ES-I3 (cell line): ENCODE measurements around the gene USF2.

Experiments used
- H3K36me3 ChIP-seq: 2 replicates; pipeline ENCODE4 v1.6.1; 2013; ENCODE audit warnings: mild to moderate bottlenecking, low read length, control low read depth, moderate library complexity; ENCODE audit not compliant: insufficient read depth
- H3K4me1 ChIP-seq: 2 replicates; pipeline ENCODE4 v1.6.1; 2013; ENCODE audit warnings: mild to moderate bottlenecking, control low read depth, low read length; ENCODE audit not compliant: insufficient read depth
- H3K9ac ChIP-seq: 2 replicates; pipeline ENCODE4 v1.6.1; 2013; ENCODE audit warnings: low read depth, mild to moderate bottlenecking, low read length, moderate library complexity
- H3K9me3 ChIP-seq: 2 replicates; pipeline ENCODE4 v1.6.1; 2013; ENCODE audit warnings: mild to moderate bottlenecking, low read length, moderate library complexity; ENCODE audit not compliant: control insufficient read depth, insufficient read depth

USF2 gene

DNA sequence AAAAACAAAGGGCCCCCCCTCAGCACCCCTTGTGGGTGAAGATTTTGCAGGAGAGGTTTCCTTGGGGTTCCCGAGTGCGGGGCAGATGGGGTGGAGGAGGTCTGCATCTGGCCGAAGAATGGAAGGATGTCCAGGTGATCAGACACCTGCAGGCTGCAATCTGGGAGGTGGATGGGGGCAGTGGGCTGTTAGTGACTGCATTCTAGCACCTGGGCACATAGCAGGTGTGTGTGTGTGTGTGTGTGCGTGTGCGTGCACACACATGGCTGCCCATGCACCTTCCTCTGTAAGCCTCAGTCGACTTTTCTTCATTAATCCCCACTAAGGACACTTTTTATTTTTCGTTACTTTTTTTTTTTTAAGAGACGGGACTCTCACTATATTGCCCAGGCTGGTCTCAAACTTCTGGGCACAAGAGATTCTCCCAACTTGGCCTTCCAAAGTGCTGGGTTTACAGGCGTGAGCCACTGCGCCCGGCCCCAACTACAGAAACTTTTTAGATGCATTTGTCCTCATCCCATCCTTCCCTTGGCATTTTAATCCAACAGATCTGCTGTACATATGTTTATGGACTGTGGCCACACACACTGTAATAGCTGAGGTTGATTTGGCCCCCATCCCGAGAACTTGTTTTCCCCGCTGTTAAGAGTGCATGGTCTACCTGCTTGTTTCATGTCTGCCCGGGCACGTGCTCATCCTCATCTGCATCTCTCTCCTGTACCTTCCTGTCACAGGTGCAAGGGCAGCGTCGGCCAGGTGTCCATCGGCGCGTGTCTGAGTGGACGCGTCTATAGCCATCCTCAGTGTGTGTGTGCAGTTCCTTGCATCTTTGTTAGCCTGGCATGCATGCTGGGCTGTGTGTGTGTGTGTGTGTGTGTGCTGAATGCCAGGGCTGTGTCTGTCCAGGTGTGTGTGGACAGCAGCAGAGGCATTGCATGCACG lies 23.9 kb downstream of the USF2 start:
- H3K9ac ChIP-seq: no peak overlapping the region
- H3K4me1 ChIP-seq: peaks cover 10% of the 10 kb centered on the region; the same call in 1 of the 2 replicates
- no peaks in the 10 kb centered on the region for H3K36me3 ChIP-seq
- H3K9me3 ChIP-seq: no peaks in the 10 kb centered on the region

GRCh38 chr19:35293363-35293739 lies 24.6 kb downstream of the USF2 start:
- Histone ChIP-seq H3K9ac (no peak overlapping the region), H3K36me3 (no peaks in the 10 kb centered on the region), H3K4me1 (peaks cover 10% of the 10 kb centered on the region; the same call in 1 of the 2 replicates), H3K9me3 (no peaks in the 10 kb centered on the region)

GRCh38 chr19:35293808-35294207 lies 25.0 kb downstream of the USF2 start:
- no peaks in the 10 kb centered on the region for H3K36me3 ChIP-seq
- peaks cover 10% of the 10 kb centered on the region; the same call in 1 of the 2 replicates for H3K4me1 ChIP-seq
- no peak overlapping the region for H3K9ac ChIP-seq
- no peaks in the 10 kb centered on the region for H3K9me3 ChIP-seq

GRCh38 chr19:35294328-35294727 lies 25.6 kb downstream of the USF2 start:
- Histone ChIP-seq H3K9ac (no peak overlapping the region), H3K36me3 (no peaks in the 10 kb centered on the region), H3K9me3 (no peaks in the 10 kb centered on the region), H3K4me1 (peaks cover 10% of the 10 kb centered on the region; the same call in 1 of the 2 replicates)

DNA sequence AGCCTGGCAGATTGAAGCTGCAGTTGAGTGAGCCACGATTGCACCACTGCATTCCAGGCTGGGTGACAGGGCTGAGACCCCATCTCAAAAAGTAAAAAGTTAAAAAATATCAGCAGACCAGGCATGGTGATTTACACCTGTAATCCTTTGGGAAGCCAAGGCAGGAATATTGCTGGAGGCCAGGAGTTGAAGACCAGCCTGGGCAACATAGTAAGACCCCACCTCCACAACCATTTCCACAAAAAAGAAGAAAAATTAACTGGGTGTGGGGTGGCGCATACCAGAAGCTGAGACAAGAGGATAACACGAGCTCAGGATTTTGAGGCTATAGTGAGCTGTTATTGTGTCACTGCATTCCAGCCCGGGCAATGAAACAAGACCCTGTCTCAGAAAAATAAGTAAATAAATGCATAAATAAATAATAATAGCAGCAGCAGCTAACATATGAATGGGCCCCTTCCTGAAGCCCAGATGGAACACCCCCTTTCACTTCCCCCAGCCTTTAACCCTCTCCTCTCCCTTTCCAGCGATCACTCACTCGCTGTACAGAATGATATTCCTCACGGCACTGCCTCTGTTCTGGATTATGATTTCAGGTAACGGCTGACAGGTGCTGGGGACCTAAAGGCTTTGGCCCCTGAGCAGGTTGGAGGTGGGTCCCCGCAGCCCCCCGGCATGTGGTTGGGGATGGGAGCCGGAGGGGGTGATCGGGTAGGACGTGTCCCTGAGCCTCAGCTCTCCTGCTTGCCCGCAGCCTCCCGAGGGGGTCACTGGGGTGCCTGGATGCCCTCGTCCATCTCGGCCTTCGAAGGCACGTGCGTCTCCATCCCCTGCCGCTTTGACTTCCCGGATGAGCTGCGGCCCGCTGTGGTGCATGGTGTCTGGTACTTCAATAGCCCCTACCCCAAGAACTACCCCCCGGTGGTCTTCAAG lies 26.4 kb downstream of the USF2 start:
- Histone ChIP-seq H3K4me1 (peaks cover 13% of the 10 kb centered on the region; the same call in 1 of the 2 replicates), H3K9me3 (no peaks in the 10 kb centered on the region), H3K36me3 (no peaks in the 10 kb centered on the region), H3K9ac (no peak overlapping the region)

DNA sequence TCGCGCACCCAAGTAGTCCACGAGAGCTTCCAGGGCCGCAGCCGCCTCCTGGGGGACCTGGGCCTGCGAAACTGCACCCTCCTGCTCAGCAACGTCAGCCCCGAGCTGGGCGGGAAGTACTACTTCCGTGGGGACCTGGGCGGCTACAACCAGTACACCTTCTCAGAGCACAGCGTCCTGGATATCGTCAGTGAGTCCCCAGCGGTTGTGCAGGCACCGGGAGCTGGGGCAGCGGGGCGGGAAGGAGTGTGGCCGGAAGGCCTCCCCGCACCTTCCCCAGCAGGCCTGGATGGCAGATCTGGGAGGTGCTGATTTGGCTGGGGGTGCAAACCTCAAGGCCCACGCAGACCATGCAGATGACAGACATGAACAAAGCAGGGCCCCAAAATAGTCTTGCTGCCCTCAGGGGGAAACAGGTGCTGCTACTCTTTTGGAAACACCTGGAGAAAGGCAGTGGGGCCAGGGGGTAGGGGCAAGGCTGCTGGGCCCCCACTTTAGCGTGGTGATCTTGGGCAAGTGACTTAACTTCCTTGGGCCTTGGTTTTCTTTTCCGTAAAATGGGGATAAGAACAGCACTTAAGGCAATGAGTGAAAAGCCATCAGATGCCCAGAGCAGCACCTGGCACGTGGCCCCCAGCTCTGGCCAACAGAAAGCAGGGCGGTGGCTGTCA lies 27.2 kb downstream of the USF2 start:
- Histone ChIP-seq H3K9me3 (no peaks in the 10 kb centered on the region), H3K36me3 (no peaks in the 10 kb centered on the region), H3K4me1 (peaks cover 9% of the 10 kb centered on the region; the same call in 1 of the 2 replicates), H3K9ac (no peak overlapping the region)

GRCh38 chr19:35296644-35297514 lies 28.1 kb downstream of the USF2 start:
- H3K9ac ChIP-seq: no peak overlapping the region
- no peaks in the 10 kb centered on the region for H3K9me3 ChIP-seq
- H3K36me3 ChIP-seq: no peaks in the 10 kb centered on the region
- peaks cover 9% of the 10 kb centered on the region; the same call in 1 of the 2 replicates for H3K4me1 ChIP-seq

- Histone ChIP-seq H3K36me3 (no peaks in the 10 kb centered on the region), H3K9me3 (no peaks in the 10 kb centered on the region), H3K4me1 (peaks cover 9% of the 10 kb centered on the region; the same call in 1 of the 2 replicates), H3K9ac (no peak overlapping the region)
Observed at GRCh38 chr19:35297515-35297848, 28.7 kb downstream of the USF2 start.

GRCh38 chr19:35297922-35298321 lies 29.2 kb downstream of the USF2 start:
- Histone ChIP-seq H3K9me3 (no peaks in the 10 kb centered on the region), H3K9ac (no peak overlapping the region), H3K36me3 (no peaks in the 10 kb centered on the region), H3K4me1 (peaks cover 9% of the 10 kb centered on the region; the same call in 1 of the 2 replicates)

DNA sequence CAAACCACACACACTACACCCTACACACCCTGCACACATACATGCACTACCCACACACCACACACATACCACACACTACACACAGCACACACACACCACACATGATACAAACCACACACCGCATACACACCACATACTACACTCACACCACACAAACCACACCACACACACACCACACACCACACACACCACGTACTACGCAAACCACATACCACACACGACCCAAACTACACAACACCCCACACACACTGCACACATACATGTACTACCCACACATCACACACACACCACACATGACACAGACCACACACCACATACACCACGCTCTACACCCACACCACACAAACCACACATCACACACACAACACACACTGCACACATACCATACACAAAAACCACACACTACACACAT lies 29.8 kb downstream of the USF2 start:
- Histone ChIP-seq H3K4me1 (peaks cover 9% of the 10 kb centered on the region; the same call in 1 of the 2 replicates), H3K9ac (no peak overlapping the region), H3K36me3 (no peaks in the 10 kb centered on the region), H3K9me3 (no peaks in the 10 kb centered on the region)

- no peaks in the 10 kb centered on the region for H3K36me3 ChIP-seq
- peaks cover 9% of the 10 kb centered on the region; the same call in 1 of the 2 replicates for H3K4me1 ChIP-seq
- peak overlapping the region; percentile 3; the same call in 1 of the 2 replicates for H3K9ac ChIP-seq
Observed at GRCh38 chr19:35299523-35300338, 31.0 kb downstream of the USF2 start.

DNA sequence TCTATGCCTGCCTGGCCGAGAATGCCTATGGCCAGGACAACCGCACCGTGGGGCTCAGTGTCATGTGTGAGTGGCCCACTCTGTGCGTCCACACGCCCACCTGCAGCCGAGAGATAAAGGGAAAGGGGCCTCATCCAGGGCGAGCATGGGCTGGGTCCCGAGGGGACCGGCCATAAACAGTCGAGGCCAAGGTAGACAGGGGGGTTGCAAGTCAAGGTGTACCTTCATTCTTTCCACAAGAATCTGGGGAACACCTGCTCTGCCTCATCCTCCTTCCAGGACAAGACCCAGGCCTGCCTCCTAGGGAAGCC lies 31.5 kb downstream of the USF2 start:
- peaks cover 5% of the 10 kb centered on the region; the same call in 1 of the 2 replicates for H3K4me1 ChIP-seq
- no peaks in the 10 kb centered on the region for H3K36me3 ChIP-seq
- H3K9ac ChIP-seq: peak overlapping the region; percentile 3; the same call in 1 of the 2 replicates
- H3K9me3 ChIP-seq: no peaks in the 10 kb centered on the region

More at GRCh38 chr19:35299523-35300338, 31.0 kb downstream of the USF2 start:
- no peaks in the 10 kb centered on the region for H3K9me3 ChIP-seq

GRCh38 chr19:35301961-35302360 lies 33.2 kb downstream of the USF2 start:
- no peak overlapping the region for H3K9ac ChIP-seq
- no peaks in the 10 kb centered on the region for H3K9me3 ChIP-seq
- peaks cover 6% of the 10 kb centered on the region; the same call in 1 of the 2 replicates for H3K4me1 ChIP-seq
- H3K36me3 ChIP-seq: no peaks in the 10 kb centered on the region
